Measurements from ENCODE around the gene ZDHHC14. TPM values are rescaled to one million over a fixed set of nuclear protein-coding genes. Genes with fewer than 3 reads are reported as not detected.
A peak's percentile ranks its signal among the peaks of the same experiment; 100 is the strongest.
"Not testable (repeated sequence)": the region's sequence is repeated elsewhere in the genome, so short reads cannot be mapped to it uniquely, and the experiment has no call there.

The ZDHHC14 gene
- total RNA-seq = 1 to 10 TPM; 7.8 to 9.8 TPM

GRCh38 chr6:157380779-157381561 lies at the start of gene ZDHHC14:
ZDHHC14 (plus strand) TSS chr6:157381190.
- no peaks in the 10 kb centered on the region for H3K9me3 Mint-ChIP-seq
- CTCF ChIA-PET = interaction anchor here (0.8 to 3.7 kb wide), 4 partner anchors 11 to 378 kb away, joined by 3 to 15 read pairs (median 4); no protein-coding TSS in a partner anchor
- DNase-seq = peak; percentile 90
- H3K27ac Mint-ChIP-seq = peak within 1 kb of the TSS; percentile 84
- peak within 1 kb of the TSS; percentile 85 for H3K4me3 Mint-ChIP-seq
- peaks cover 35% of the 10 kb centered on the region for H3K4me1 Mint-ChIP-seq
- H3K36me3 Mint-ChIP-seq (ENCODE audit: low read depth) = peaks cover 9% of the 10 kb centered on the region
- POLR2A ChIA-PET = no interaction called here
- H3K27me3 Mint-ChIP-seq = peaks cover 14% of the 10 kb centered on the region

- POLR2A ChIA-PET = no interaction called here
- no peak for DNase-seq
- Mint-ChIP-seq H3K27ac (no peak overlapping the region), H3K4me3 (no peak overlapping the region), H3K36me3 (ENCODE audit: low read depth) (no peaks in the 10 kb centered on the region), H3K27me3 (peaks cover 55% of the 10 kb centered on the region), H3K9me3 (no peaks in the 10 kb centered on the region), H3K4me1 (peaks cover 2% of the 10 kb centered on the region)
- CTCF ChIA-PET = interaction anchor here (0.9 to 1.8 kb wide), 2 partner anchors 9 to 18 kb away, joined by 3 to 10 read pairs; partner anchors contain the start of gene TMEM242
These were observed 48.2 kb upstream of the ZDHHC14 start for GRCh38 chr6:157332813-157333212.

- ChIA-PET POLR2A (no interaction called here), CTCF (interaction anchor here (0.6 to 1.8 kb wide), 3 partner anchors 10 to 335 kb away, joined by 3 to 10 read pairs (median 3); partner anchors contain the start of gene TMEM242)
- H3K27me3 Mint-ChIP-seq = peaks cover 50% of the 10 kb centered on the region
- no peak overlapping the region for H3K4me3 Mint-ChIP-seq
- H3K4me1 Mint-ChIP-seq = peaks cover 2% of the 10 kb centered on the region
- no peak for DNase-seq
- H3K9me3 Mint-ChIP-seq = no peaks in the 10 kb centered on the region
- no peak overlapping the region for H3K27ac Mint-ChIP-seq
- no peaks in the 10 kb centered on the region for H3K36me3 Mint-ChIP-seq (ENCODE audit: low read depth)
These were observed 47.5 kb upstream of the ZDHHC14 start for GRCh38 chr6:157333537-157333936.

DNA sequence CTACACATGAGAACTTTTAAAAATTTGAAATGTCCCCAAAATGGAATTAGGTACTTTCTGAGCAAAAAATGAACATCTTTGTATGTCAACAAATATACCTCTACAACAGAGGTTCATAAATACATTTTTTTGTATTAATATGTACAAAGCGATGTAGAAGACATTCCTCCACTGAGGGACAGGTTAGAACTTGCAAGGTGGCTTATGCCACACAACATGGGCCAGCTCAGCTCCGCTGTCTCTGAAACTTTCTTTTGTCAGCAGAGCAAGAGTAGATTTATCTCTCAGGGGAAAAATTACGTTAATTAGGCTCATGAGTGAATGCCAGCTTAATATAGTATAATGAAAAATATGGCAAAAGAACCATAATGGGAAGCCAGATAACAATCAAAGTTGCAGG lies 47.0 kb upstream of the ZDHHC14 start:
- no peaks in the 10 kb centered on the region for H3K9me3 Mint-ChIP-seq
- no peak overlapping the region for H3K27ac Mint-ChIP-seq
- peaks cover 2% of the 10 kb centered on the region for H3K4me1 Mint-ChIP-seq
- POLR2A ChIA-PET = no interaction called here
- no peaks in the 10 kb centered on the region for H3K36me3 Mint-ChIP-seq (ENCODE audit: low read depth)
- no peak overlapping the region for H3K4me3 Mint-ChIP-seq
- H3K27me3 Mint-ChIP-seq = peaks cover 47% of the 10 kb centered on the region
- CTCF ChIA-PET = interaction anchor here (0.7 to 1.8 kb wide), 4 partner anchors 11 to 447 kb away, joined by 3 to 10 read pairs (median 4); partner anchors contain the start of gene TMEM242
- no peak for DNase-seq

GRCh38 chr6:157335829-157336228 lies 45.2 kb upstream of the ZDHHC14 start:
- ChIA-PET CTCF (interaction anchor here (0.5 to 1.3 kb wide), 4 partner anchors 10 to 79 kb away, joined by 3 to 6 read pairs (median 4); partner anchors contain the start of gene TMEM242), POLR2A (interaction anchor here (0.7 kb wide), 1 partner anchor 1709 kb away, joined by 3 read pairs; no protein-coding TSS in a partner anchor)
- Mint-ChIP-seq H3K4me3 (no peak overlapping the region), H3K27me3 (peaks cover 41% of the 10 kb centered on the region), H3K4me1 (peaks cover 2% of the 10 kb centered on the region), H3K9me3 (no peaks in the 10 kb centered on the region), H3K36me3 (ENCODE audit: low read depth) (no peaks in the 10 kb centered on the region), H3K27ac (no peak overlapping the region)
- no peak for DNase-seq

GRCh38 chr6:157337276-157337675 lies 43.7 kb upstream of the ZDHHC14 start:
- H3K27ac Mint-ChIP-seq; H3K4me1 Mint-ChIP-seq; H3K36me3 Mint-ChIP-seq (ENCODE audit: low read depth); H3K4me3 Mint-ChIP-seq; DNase-seq; CTCF ChIA-PET; H3K9me3 Mint-ChIP-seq; POLR2A ChIA-PET: not testable (repeated sequence)
- peaks cover 44% of the 10 kb centered on the region for H3K27me3 Mint-ChIP-seq

DNA sequence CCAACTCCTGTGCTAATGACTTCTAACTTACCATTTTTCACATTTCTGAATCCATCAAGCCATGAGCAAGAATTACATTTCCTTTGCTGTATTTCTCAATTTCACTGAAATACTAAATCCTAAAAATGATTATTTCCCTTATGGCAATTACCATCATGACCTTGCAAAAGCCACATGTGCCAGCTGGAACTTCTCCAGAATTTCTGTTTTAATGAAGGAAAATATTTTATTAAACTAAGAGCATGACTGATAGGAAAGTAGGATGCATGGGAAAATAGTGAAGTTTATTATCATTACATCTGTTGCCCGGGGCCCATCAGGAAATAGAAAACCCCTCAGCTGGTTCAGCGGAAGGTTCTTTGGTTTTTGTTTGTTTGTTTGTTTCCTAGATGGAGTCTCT lies 43.2 kb upstream of the ZDHHC14 start:
- peaks cover 44% of the 10 kb centered on the region for H3K27me3 Mint-ChIP-seq
- ChIA-PET CTCF (no interaction called here), POLR2A (no interaction called here)
- H3K4me3 Mint-ChIP-seq = no peak overlapping the region
- H3K27ac Mint-ChIP-seq = no peak overlapping the region
- H3K36me3 Mint-ChIP-seq (ENCODE audit: low read depth) = no peaks in the 10 kb centered on the region
- H3K4me1 Mint-ChIP-seq = peaks cover 2% of the 10 kb centered on the region
- no peaks in the 10 kb centered on the region for H3K9me3 Mint-ChIP-seq
- no peak for DNase-seq

DNA sequence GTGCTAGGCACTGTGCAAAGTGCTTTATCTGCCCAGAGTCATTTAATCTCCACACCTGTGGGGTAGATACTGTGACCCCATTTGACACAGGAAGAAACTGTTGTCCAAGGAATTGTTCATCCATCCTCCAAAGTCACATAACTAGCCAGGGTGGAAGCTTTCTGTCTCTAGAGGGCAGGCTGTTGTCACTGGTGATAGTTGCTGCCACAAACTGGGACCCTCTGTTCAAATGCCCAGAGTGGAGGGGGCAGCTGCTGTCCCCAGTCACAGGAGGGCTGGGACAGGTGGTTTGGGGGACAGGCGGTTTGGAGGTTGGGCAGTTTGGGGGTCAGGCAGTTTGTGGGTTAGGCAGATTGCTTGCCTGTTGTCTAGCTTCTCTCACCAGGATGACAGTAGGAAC lies 41.6 kb upstream of the ZDHHC14 start:
- Mint-ChIP-seq H3K4me3 (no peak overlapping the region), H3K9me3 (no peaks in the 10 kb centered on the region), H3K36me3 (ENCODE audit: low read depth) (no peaks in the 10 kb centered on the region), H3K27ac (no peak overlapping the region), H3K27me3 (peaks cover 45% of the 10 kb centered on the region), H3K4me1 (peaks cover 2% of the 10 kb centered on the region)
- DNase-seq = no peak
- ChIA-PET POLR2A (no interaction called here), CTCF (no interaction called here)

DNA sequence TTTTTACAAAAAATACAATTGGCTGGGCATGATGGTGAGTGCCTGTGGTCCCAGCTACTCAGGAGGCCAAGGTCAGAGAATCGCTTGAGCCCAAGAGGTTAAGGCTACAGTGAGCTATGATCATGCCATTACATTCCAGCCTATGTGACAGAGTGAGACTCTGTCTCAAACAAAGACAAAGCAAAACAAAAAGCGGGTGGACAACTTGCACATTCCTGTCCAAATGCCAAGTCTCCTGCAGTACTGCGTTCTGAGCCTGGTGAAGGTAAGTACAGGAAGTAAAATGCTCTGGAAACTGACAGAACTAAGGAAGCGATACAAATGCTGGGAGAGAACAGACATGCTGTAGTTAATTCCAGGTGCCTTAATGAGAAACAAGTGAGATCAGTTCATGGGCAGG lies 37.3 kb upstream of the ZDHHC14 start:
- peaks cover 2% of the 10 kb centered on the region for H3K9me3 Mint-ChIP-seq
- DNase-seq = no peak
- no peak overlapping the region for H3K27ac Mint-ChIP-seq
- H3K27me3 Mint-ChIP-seq = peaks cover 53% of the 10 kb centered on the region
- no peaks in the 10 kb centered on the region for H3K36me3 Mint-ChIP-seq (ENCODE audit: low read depth)
- no peaks in the 10 kb centered on the region for H3K4me1 Mint-ChIP-seq
- ChIA-PET POLR2A (no interaction called here), CTCF (interaction anchor here (0.9 to 1.5 kb wide), 3 partner anchors 21 to 324 kb away, joined by 3 to 4 read pairs (median 3); partner anchors contain the start of gene TMEM242)
- H3K4me3 Mint-ChIP-seq = no peak overlapping the region

DNA sequence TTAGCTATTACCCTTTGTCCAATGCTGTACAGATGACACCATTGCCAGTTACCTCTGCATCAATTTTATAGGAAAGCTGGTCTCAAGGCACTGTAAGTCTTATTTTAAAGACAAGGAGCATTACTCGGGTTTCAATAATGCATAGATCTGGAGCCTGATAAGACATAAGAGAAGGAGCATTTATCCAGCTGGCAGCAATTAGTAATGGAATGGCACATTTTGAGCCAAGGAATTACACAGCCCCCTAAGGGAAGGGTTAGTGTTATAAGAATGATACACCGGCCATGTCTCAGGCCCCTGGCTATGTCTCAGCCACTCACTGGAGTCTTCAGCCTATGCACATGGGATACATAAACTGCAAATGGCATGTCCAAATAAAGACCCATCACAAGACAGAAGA lies 34.6 kb upstream of the ZDHHC14 start:
- no peak for DNase-seq
- Mint-ChIP-seq H3K9me3 (peaks cover 7% of the 10 kb centered on the region), H3K4me3 (no peak overlapping the region), H3K27me3 (peaks cover 56% of the 10 kb centered on the region), H3K36me3 (ENCODE audit: low read depth) (no peaks in the 10 kb centered on the region), H3K27ac (no peak overlapping the region), H3K4me1 (no peaks in the 10 kb centered on the region)
- ChIA-PET POLR2A (no interaction called here), CTCF (interaction anchor here (0.7 kb wide), 1 partner anchor 21 kb away, joined by 3 read pairs; no protein-coding TSS in a partner anchor)

DNA sequence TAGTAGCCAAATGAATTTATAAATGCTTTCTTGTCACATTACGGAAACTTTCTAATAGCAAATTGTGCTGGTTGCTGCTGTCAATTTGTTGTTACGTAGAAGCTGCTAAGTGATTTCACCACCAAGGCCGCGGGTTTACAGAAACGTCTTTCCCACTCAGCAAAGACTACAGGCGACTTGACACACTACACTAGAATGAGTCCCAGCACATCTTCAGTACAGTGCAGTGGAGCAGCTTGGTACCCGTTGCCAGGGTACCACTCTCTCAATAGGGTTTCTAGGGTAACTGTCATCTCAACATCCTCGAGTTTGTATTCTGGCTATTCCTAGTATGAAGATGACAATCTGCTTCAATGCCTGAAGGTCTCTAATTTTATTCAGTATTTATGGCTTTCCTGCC lies 22.7 kb upstream of the ZDHHC14 start:
- Mint-ChIP-seq H3K27me3 (peaks cover 32% of the 10 kb centered on the region), H3K27ac (no peak overlapping the region), H3K4me1 (no peaks in the 10 kb centered on the region), H3K36me3 (ENCODE audit: low read depth) (no peaks in the 10 kb centered on the region), H3K4me3 (no peak overlapping the region), H3K9me3 (no peaks in the 10 kb centered on the region)
- no peak for DNase-seq
- POLR2A ChIA-PET = no interaction called here
- CTCF ChIA-PET = interaction anchor here (0.6 kb wide), 1 partner anchor 763 kb away, joined by 3 read pairs; no protein-coding TSS in a partner anchor

- Mint-ChIP-seq H3K36me3 (ENCODE audit: low read depth) (no peaks in the 10 kb centered on the region), H3K27ac (no peak overlapping the region), H3K4me1 (no peaks in the 10 kb centered on the region), H3K27me3 (peaks cover 41% of the 10 kb centered on the region), H3K4me3 (no peak overlapping the region), H3K9me3 (no peaks in the 10 kb centered on the region)
- ChIA-PET POLR2A (no interaction called here), CTCF (interaction anchor here (1.1 kb wide), 2 partner anchors 39 to 195 kb away, joined by 3 to 4 read pairs; partner anchors contain the start of gene TMEM242)
- DNase-seq = no peak
These were observed 19.1 kb upstream of the ZDHHC14 start for GRCh38 chr6:157361886-157362285.

DNA sequence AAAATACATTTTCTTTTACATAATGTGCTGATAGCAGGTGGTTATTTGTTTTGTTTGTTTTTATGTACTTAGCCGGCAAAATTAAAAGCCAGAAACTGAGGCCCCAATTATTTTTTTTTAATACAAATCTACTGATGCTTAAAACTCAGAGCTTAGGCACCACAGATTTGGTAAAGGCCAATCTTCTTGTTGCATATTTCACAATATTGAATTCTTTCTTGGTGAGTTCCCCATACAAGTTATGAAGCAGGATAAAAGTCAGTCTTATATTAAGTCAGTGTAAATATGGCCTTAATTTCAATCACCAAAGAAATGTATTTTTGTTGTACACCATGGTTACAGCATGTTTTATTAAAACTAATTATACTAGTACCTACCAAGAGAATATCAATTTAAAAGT lies 16.3 kb upstream of the ZDHHC14 start:
- Mint-ChIP-seq H3K4me3 (no peak overlapping the region), H3K4me1 (peaks cover 15% of the 10 kb centered on the region), H3K9me3 (no peaks in the 10 kb centered on the region), H3K36me3 (ENCODE audit: low read depth) (no peaks in the 10 kb centered on the region), H3K27ac (no peak overlapping the region), H3K27me3 (peaks cover 45% of the 10 kb centered on the region)
- CTCF ChIA-PET = interaction anchor here (0.9 kb wide), 1 partner anchor 15 kb away, joined by 4 read pairs; no protein-coding TSS in a partner anchor
- POLR2A ChIA-PET = interaction anchor here (0.5 to 0.8 kb wide), 3 partner anchors 15 to 208 kb away, joined by 3 to 4 read pairs (median 3); no protein-coding TSS in a partner anchor
- DNase-seq = no peak

All from activated CD4-positive, alpha-beta T cell treated with anti-CD3 and anti-CD28 coated beads, Interleukin-2, amount 10 ng/mL, durations not matched to agents 7 days and 5 days (primary cell).